Heart right ventricle (tissue), 16 donors: ENCODE measurements around the gene POC1B. TPM values are rescaled to one million over a fixed set of nuclear protein-coding genes. Genes with fewer than 3 reads are reported as not detected.
A peak's percentile ranks its signal among the peaks of the same experiment; 100 is the strongest.

Source experiments
- ATAC-seq, 8 donors: fragments of 200-7000 bp; cut with Tn5 transposase; one replicate each; pipeline ENCODE4 v1.9.1; 2020; ENCODE audit warnings: mild to moderate bottlenecking in 8 of 8, moderate library complexity in 8 of 8, moderate number of reproducible peaks in 1 of 8
- DNase-seq, 2 donors: peaks; one replicate each; pipeline ENCODE4 v3.0.0-alpha.2; 2020
- H3K27ac ChIP-seq, 10 donors: fragments of 200-600 bp; sonication (generic) in 2 of 10; one replicate each; pipeline versions ENCODE4 v1.5.0 to v1.8.0; 2020 to 2022; ENCODE audit warnings: mild to moderate bottlenecking in 3 of 10
- H3K27me3 ChIP-seq, 7 donors: fragments of 200-600 bp; one replicate each; pipeline ENCODE4 v1.8.0; 2021 to 2022; ENCODE audit warnings: mild to moderate bottlenecking in 2 of 7
- H3K36me3 ChIP-seq, 9 donors: fragments of 200-600 bp; sonication (generic) in 1 of 9; one replicate each; pipeline versions ENCODE4 v1.5.0 to v1.8.0; 2020 to 2022; ENCODE audit warnings: mild to moderate bottlenecking in 2 of 9
- H3K4me1 ChIP-seq, 9 donors: fragments of 200-600 bp; sonication (generic) in 1 of 9; one replicate each; pipeline versions ENCODE4 v1.5.0 to v1.8.0; 2020 to 2022; ENCODE audit warnings: mild to moderate bottlenecking in 4 of 9
- H3K4me3 ChIP-seq, 10 donors: fragments of 200-600 bp; sonication (generic) in 2 of 10; one replicate each; pipeline versions ENCODE4 v1.5.0 to v1.8.0; 2020 to 2022; ENCODE audit warnings: mild to moderate bottlenecking in 7 of 10, moderate library complexity in 2 of 10
- H3K9me3 ChIP-seq, 11 donors: fragments of 200-600 bp in 10 of 11; sonication (generic) in 2 of 11; one replicate each; pipeline versions ENCODE4 v1.5.0 to v1.8.0; 2013 to 2022; ENCODE audit warnings: mild to moderate bottlenecking in 2 of 11, control low read depth in 1 of 11, moderate library complexity in 1 of 11
- CTCF ChIP-seq, 9 donors: fragments of 200-600 bp; sonication (generic) in 2 of 9; IDR thresholded peaks; one replicate each; pipeline versions ENCODE4 v1.5.0 to v1.8.0; 2021 to 2022; ENCODE audit warnings: antibody characterized with exemption in 9 of 9, mild to moderate bottlenecking in 5 of 9, moderate library complexity in 1 of 9
- WGBS, 2 donors: extraction: QIAGEN DNeasy Blood & Tissue Kit; methylation state at CpG; one replicate each; pipeline ENCODE4 v1.1.7; 2013; ENCODE audit warnings: inconsistent platforms in 1 of 2; 5-methylcytosine and 5-hydroxymethylcytosine counted together
- intact Hi-C, 10 donors: fragments of 100-400 bp; cut with DNase I; formaldehyde crosslinking; loops; one replicate each; pipeline versions ENCODE4 v1.11.1 to v1.14.2; 2022
- polyA plus RNA-seq, 2 donors: library from polyadenylated mRNA; stranded (reverse); fragments of 200-250 nt; gene quantifications; one replicate each; pipeline ENCODE4 v1.2.3, GENCODE V29; 2013
- total RNA-seq, 10 donors: library from RNA; stranded (reverse); fragmentation: NEBNext Ultra II Directional in 3 of 10; extraction: Animal tissue kit (Norgen Biotek cat#: 25700) in 3 of 10; gene quantifications; one replicate each; pipeline versions ENCODE4 v1.2.1 to v1.2.4, GENCODE V29; 2021 to 2023
- donor health status: Arrhythmogenic right ventricular cardiomyopathy.
- donor health status: ischemic (EF 13 %, LVEDD 7.1; RV severe dilation, severe dysfunction).
- donor health status: healthy with polysubstance abuse.
- donor health status: DM: no; HTN: yes; CAD: no.
- donor health status: DM: no; HTN: no; CAD: no.
- donor health status: ischemic (EF 25% LVEDD 6.9; RV normal size, moderate dysfunction).
- donor health status: ischemic (EF 25% LVEDD 5.7; RV mildly dilated, moderate dysfunction).
- donor health status: healthy.
- donor health status: DM: yes; HTN: yes; CAD: no.
- donor health status: Ischemic cardiomyopathy.
- donor health status: ischemic (EF 35%, LVEDD 5.7; RV mildly dilated, moderate dysfunction).
- donor health status: nonischemic (EF 11% LVEDD 7.7; RV severe dilation, severe dysfunction).
- donor health status: DM: yes; HTN: yes; CAD: no.
- donor health status: PGD.
- donor health status: ischemic (EF 29% LVEDD 5.4; RV normal size, mild dysfunction).
- donor health status: nonischemic (EF 23%, LVEDD 6.1; RV moderate dilation, normal function).

The POC1B gene
- total and polyA plus RNA-seq, 12 donors: 4.8 to 10.4 (median 8.0) TPM

- DNase-seq (no peak), ATAC-seq (no peak)
- H3K36me3 ChIP-seq: no peaks in the 10 kb centered on the region
- H3K4me1 ChIP-seq: peaks cover 0 to 4% (median 0%) of the 10 kb centered on the region in 9 donors
- intact Hi-C loops: no loop called here
- H3K9me3 ChIP-seq: no peaks in the 10 kb centered on the region
- TF ChIP-seq CTCF (IDR thresholded peaks at IDR 0.05): no peak
- no peaks in the 10 kb centered on the region for H3K27me3 ChIP-seq
- WGBS, 2 donors: 90 to 95% methylated on average over 4 of the region's 4 CpGs
- no peak overlapping the region for H3K4me3 ChIP-seq
- no peak overlapping the region for H3K27ac ChIP-seq
Measured at GRCh38 chr12:89513544-89513943, 12.3 kb downstream of the POC1B start.

- 78 to 84% methylated on average over 9 of the region's 9 CpGs for WGBS, 2 donors
- DNase-seq (no peak), ATAC-seq (peak in 2 of 8 donors; percentile 35 to 67)
- Histone ChIP-seq H3K36me3 (no peaks in the 10 kb centered on the region), H3K27ac (peak overlapping the region in 4 of 10 donors; percentile 12 to 47 (median 20)), H3K4me3 (no peak overlapping the region), H3K4me1 (peaks cover 0 to 20% (median 0%) of the 10 kb centered on the region in 9 donors), H3K9me3 (no peaks in the 10 kb centered on the region), H3K27me3 (no peaks in the 10 kb centered on the region)
- intact Hi-C loops: no loop called here
- no peak for TF ChIP-seq CTCF (IDR thresholded peaks at IDR 0.05)
Measured at GRCh38 chr12:89507015-89507824, 18.6 kb downstream of the POC1B start.

GRCh38 chr12:89506050-89506449 lies 19.8 kb downstream of the POC1B start:
- 54 to 63% methylated on average over 1 of the region's 1 CpG for WGBS, 2 donors
- H3K27me3 ChIP-seq: no peaks in the 10 kb centered on the region
- no peak for TF ChIP-seq CTCF (IDR thresholded peaks at IDR 0.05)
- H3K9me3 ChIP-seq: no peaks in the 10 kb centered on the region
- H3K36me3 ChIP-seq: no peaks in the 10 kb centered on the region
- H3K27ac ChIP-seq: peak overlapping the region in 1 of 10 donors; percentile 47
- H3K4me3 ChIP-seq: no peak overlapping the region
- no peak for DNase-seq
- no peak for ATAC-seq
- intact Hi-C loops: no loop called here
- H3K4me1 ChIP-seq: peaks cover 0 to 20% (median 0%) of the 10 kb centered on the region in 9 donors

GRCh38 chr12:89504560-89505346 lies 21.1 kb downstream of the POC1B start:
- WGBS, 2 donors: 94 to 98% methylated on average over 6 of the region's 6 CpGs

More at GRCh38 chr12:89504560-89505346, 21.1 kb downstream of the POC1B start:
- peak in 1 of 9 donors; percentile 5 for TF ChIP-seq CTCF (IDR thresholded peaks at IDR 0.05)
- DNase-seq (no peak), ATAC-seq (no peak)
- intact Hi-C loops: no loop called here
- Histone ChIP-seq H3K9me3 (no peaks in the 10 kb centered on the region), H3K36me3 (peaks cover 0 to 3% (median 0%) of the 10 kb centered on the region in 9 donors), H3K4me1 (peaks cover 0 to 20% (median 0%) of the 10 kb centered on the region in 9 donors), H3K27ac (no peak overlapping the region), H3K27me3 (no peaks in the 10 kb centered on the region), H3K4me3 (no peak overlapping the region)
